SK-N-SH treated with all-trans-retinoic acid at 6 μM for 48 hours (cell line): ENCODE measurements around the gene MTOR.
"Not testable (repeated sequence)": the region's sequence is repeated elsewhere in the genome, so short reads cannot be mapped to it uniquely, and the experiment has no call there.

Experiments used
- ATAC-seq: fragments of 200-7000 bp; cut with Tn5 transposase; 3 replicates; pipeline ENCODE4 v1.9.1; 2020; ENCODE audit warnings: mild to moderate bottlenecking, moderate library complexity
- ARNTL ChIP-seq: fragments of 450-650 bp; formaldehyde crosslinking; IDR thresholded peaks from 2 replicates; pipeline ENCODE4 v1.5.0; 2020; ENCODE audit warnings: low read depth, mild to moderate bottlenecking, moderate library complexity, borderline replicate concordance
- BACH2 ChIP-seq: fragments of 250-450 bp; sonication (Bioruptor Pico); IDR thresholded peaks from 2 replicates; pipeline ENCODE4 v1.9.0; 2021; ENCODE audit warnings: mild to moderate bottlenecking, borderline replicate concordance
- CREB5 ChIP-seq: fragments of 250-450 bp; sonication (Bioruptor Pico); IDR thresholded peaks from 2 replicates; pipeline ENCODE4 v1.5.1; 2020; ENCODE audit warnings: low read depth, mild to moderate bottlenecking, moderate library complexity
- CSDC2 ChIP-seq: fragments of 250-450 bp; sonication (Bioruptor Pico); IDR thresholded peaks from 2 replicates; pipeline ENCODE4 v1.5.0; 2020; ENCODE audit warnings: mild to moderate bottlenecking, moderate library complexity
- ESRRG ChIP-seq: fragments of 250-450 bp; sonication (Bioruptor Pico); IDR thresholded peaks from 2 replicates; pipeline ENCODE4 v1.6.1; 2021; ENCODE audit warnings: mild to moderate bottlenecking
- GLIS3 ChIP-seq: fragments of 250-450 bp; sonication (Bioruptor Pico); IDR thresholded peaks from 2 replicates; pipeline ENCODE4 v1.5.0; 2020; ENCODE audit warnings: mild to moderate bottlenecking, moderate library complexity
- OSR1 ChIP-seq: fragments of 250-450 bp; sonication (Bioruptor Pico); IDR thresholded peaks from 2 replicates; pipeline ENCODE4 v1.8.0; 2022; ENCODE audit warnings: moderate library complexity, mild to moderate bottlenecking, inconsistent platforms
- PATZ1 ChIP-seq: fragments of 250-450 bp; sonication (Bioruptor Pico); IDR thresholded peaks from 2 replicates; pipeline ENCODE4 v1.8.0; 2020; ENCODE audit warnings: mild to moderate bottlenecking, moderate library complexity, borderline replicate concordance
- POU6F1 ChIP-seq: fragments of 250-450 bp; sonication (Bioruptor Pico); IDR thresholded peaks from 2 replicates; pipeline ENCODE4 v1.8.0; 2021; ENCODE audit warnings: low read depth, mild to moderate bottlenecking, moderate library complexity, borderline replicate concordance
- PPARA ChIP-seq: fragments of 250-450 bp; sonication (Bioruptor Pico); IDR thresholded peaks from 2 replicates; pipeline ENCODE4 v1.5.0; 2020; ENCODE audit warnings: mild to moderate bottlenecking, borderline replicate concordance
- RARB ChIP-seq: fragments of 250-450 bp; sonication (Bioruptor Pico); IDR thresholded peaks from 2 replicates; pipeline ENCODE4 v1.8.0; 2021; ENCODE audit warnings: mild to moderate bottlenecking, moderate library complexity
- SNAI2 ChIP-seq: fragments of 250-450 bp; sonication (Bioruptor Pico); IDR thresholded peaks from 2 replicates; pipeline ENCODE4 v1.5.0; 2020; ENCODE audit warnings: mild to moderate bottlenecking, moderate library complexity
- TCF4 ChIP-seq: fragments of 250-450 bp; sonication (Bioruptor Pico); IDR thresholded peaks from 2 replicates; pipeline ENCODE4 v1.8.0; 2021; ENCODE audit warnings: mild to moderate bottlenecking, moderate library complexity, borderline replicate concordance
- TOX ChIP-seq: fragments of 250-450 bp; sonication (Bioruptor Pico); IDR thresholded peaks from 2 replicates; pipeline ENCODE4 v1.8.0; 2021; ENCODE audit warnings: mild to moderate bottlenecking, moderate library complexity, borderline replicate concordance
- ZC3H10 ChIP-seq: fragments of 250-450 bp; sonication (Bioruptor Pico); IDR thresholded peaks from 2 replicates; pipeline ENCODE4 v1.5.1; 2021; ENCODE audit warnings: mild to moderate bottlenecking, moderate library complexity
- ZFP30 ChIP-seq: fragments of 450-650 bp; formaldehyde crosslinking; IDR thresholded peaks from 2 replicates; pipeline ENCODE4 v1.5.0; 2022; ENCODE audit warnings: mild to moderate bottlenecking, moderate library complexity
- ZNF565 ChIP-seq: fragments of 450-650 bp; formaldehyde crosslinking; conservative IDR thresholded peaks from 2 replicates; pipeline ENCODE4 v1.5.0; 2020; ENCODE audit warnings: low read depth, mild to moderate bottlenecking, moderate library complexity
- ZNF70 ChIP-seq: fragments of 450-650 bp; formaldehyde crosslinking; IDR thresholded peaks from 2 replicates; pipeline ENCODE4 v1.5.0; 2020; ENCODE audit warnings: mild to moderate bottlenecking, moderate library complexity
- ZNF8 ChIP-seq: fragments of 450-650 bp; formaldehyde crosslinking; IDR thresholded peaks from 2 replicates; pipeline ENCODE4 v1.5.0; 2020; ENCODE audit warnings: mild to moderate bottlenecking, moderate library complexity

Gene MTOR

GRCh38 chr1:11307852-11308251 is 45.5 kb upstream of the MTOR start (continued):
- no peak for TF ChIP-seq PATZ1 (CRISPR knock-in tag)

GRCh38 chr1:11305516-11305915 is 43.2 kb upstream of the MTOR start:
- not testable (repeated sequence) for ATAC-seq

GRCh38 chr1:11302366-11302765 is 40.0 kb upstream of the MTOR start:
- TF ChIP-seq BACH2 (CRISPR knock-in tag) = no peak
- no peak for TF ChIP-seq PPARA (CRISPR knock-in tag)
- no peak for TF ChIP-seq OSR1 (CRISPR knock-in tag)
- no peak for TF ChIP-seq ZNF565 (CRISPR knock-in tag)
- TF ChIP-seq GLIS3 (CRISPR knock-in tag) = no peak
- TF ChIP-seq TOX (CRISPR knock-in tag) = no peak
- TF ChIP-seq CSDC2 (CRISPR knock-in tag) = no peak
- TF ChIP-seq RARB (CRISPR knock-in tag) = no peak
- no peak for TF ChIP-seq ARNTL (CRISPR knock-in tag)
- no peak for TF ChIP-seq CREB5
- no peak for TF ChIP-seq TCF4 (CRISPR knock-in tag)
- no peak for TF ChIP-seq SNAI2 (CRISPR knock-in tag)
- no peak for TF ChIP-seq ZNF70 (CRISPR knock-in tag)
- no peak for TF ChIP-seq ZC3H10 (CRISPR knock-in tag)
- TF ChIP-seq ZFP30 (CRISPR knock-in tag) = no peak

GRCh38 chr1:11301601-11302000 is 39.2 kb upstream of the MTOR start:
- no peak for TF ChIP-seq TOX (CRISPR knock-in tag)
- peak; percentile 63; the same call in 1 of the 2 replicates for TF ChIP-seq TCF4 (CRISPR knock-in tag)
- TF ChIP-seq, all 23 proteins: peak for 1
- peak; percentile 48; the same call in 1 of the 3 replicates for ATAC-seq

More at GRCh38 chr1:11302366-11302765, 40.0 kb upstream of the MTOR start:
- ATAC-seq = no peak

GRCh38 chr1:11299225-11299574 is 36.8 kb upstream of the MTOR start:
- TF ChIP-seq ESRRG (CRISPR knock-in tag) (no peak), POU6F1 (CRISPR knock-in tag) (no peak), PATZ1 (CRISPR knock-in tag) (no peak), PPARA (CRISPR knock-in tag) (no peak), ZNF8 (CRISPR knock-in tag) (no peak), TCF4 (CRISPR knock-in tag) (no peak), OSR1 (CRISPR knock-in tag) (no peak), CREB5 (no peak), GLIS3 (CRISPR knock-in tag) (no peak), TOX (CRISPR knock-in tag) (no peak), ZC3H10 (CRISPR knock-in tag) (no peak)

More at GRCh38 chr1:11299225-11299574, 36.8 kb upstream of the MTOR start:
- ATAC-seq = no peak
